HepG2 (cell line): ENCODE data around the gene OTUB2. TPM values are rescaled to one million over a fixed set of nuclear protein-coding genes. Genes with fewer than 3 reads are reported as not detected.

Experiments
- NRL ChIP-seq: sonication (generic); formaldehyde crosslinking; IDR thresholded peaks from 2 replicates; pipeline ENCODE4 v1.5.0; 2020; ENCODE audit warnings: missing genetic modification reagents, mild to moderate bottlenecking, moderate library complexity, borderline replicate concordance
- SMAD1 ChIP-seq: sonication (generic); formaldehyde crosslinking; IDR thresholded peaks from 2 replicates; pipeline ENCODE4 v1.4.0; 2020; ENCODE audit warnings: missing genetic modification reagents, low read depth, mild to moderate bottlenecking, borderline replicate concordance
- SP5 ChIP-seq: IDR thresholded peaks from 2 replicates; pipeline ENCODE4 v1.6.1; 2016; ENCODE audit warnings: low read depth, borderline replicate concordance
- TBX3 ChIP-seq: fragments of 450-650 bp; IDR thresholded peaks from 2 replicates; pipeline ENCODE4 v1.6.1; 2017; ENCODE audit warnings: antibody characterized with exemption, mild to moderate bottlenecking, inconsistent platforms, borderline replicate concordance
- THYN1 ChIP-seq: sonication (generic); formaldehyde crosslinking; IDR thresholded peaks from 2 replicates; pipeline ENCODE4 v1.8.1; 2023; ENCODE audit warnings: low read depth, mild to moderate bottlenecking, moderate library complexity, missing genetic modification reagents, borderline replicate concordance
- ZEB1 ChIP-seq: IDR thresholded peaks from 2 replicates; pipeline ENCODE4 v1.6.1; 2012; ENCODE audit warnings: mild to moderate bottlenecking, low read depth, inconsistent platforms; ENCODE audit not compliant: insufficient replicate concordance
- ZNF3 ChIP-seq: IDR thresholded peaks from 2 replicates; pipeline ENCODE4 v1.7.0; 2017; ENCODE audit warnings: inconsistent platforms
- ZNF557 ChIP-seq: sonication (generic); formaldehyde crosslinking; IDR thresholded peaks from 2 replicates; pipeline ENCODE4 v1.4.0; 2020; ENCODE audit warnings: missing genetic modification reagents
- ZNF766 ChIP-seq: sonication (generic); formaldehyde crosslinking; IDR thresholded peaks from 2 replicates; pipeline ENCODE4 v1.5.0; 2020; ENCODE audit warnings: missing genetic modification reagents, borderline replicate concordance
- polyA plus RNA-seq, 8 experiments: library from polyadenylated mRNA; depleted of rRNA in 3 of 8; stranded (reverse) in 7 of 8; unstranded in 1 of 8; fragments of >200 nt; fragmentation: Illumina TruSeq in 4 of 8; extraction: Trizol in 4 of 8; gene quantifications; 2 replicates each; pipeline versions ENCODE4 v1.2.1 to v1.2.3, GENCODE V29; 2011 to 2016; ENCODE audit warnings: low read depth in 4 of 8, missing spikeins in 1 of 8, mixed read lengths in 1 of 8; ENCODE audit not compliant: insufficient read depth in 1 of 8
- total RNA-seq, 5 experiments: library from RNA; depleted of rRNA; stranded (reverse); fragments of >200 nt; fragmentation: Illumina TruSeq; extraction: Trizol; gene quantifications; 2 replicates each; pipeline ENCODE4 v1.2.3, GENCODE V29; 2016; ENCODE audit warnings: low read depth in 1 of 5
- TF ChIP-seq, protein P1 (sequence below): IDR thresholded peaks from 2 replicates; pipeline ENCODE4 v1.6.1; 2016; ENCODE audit warnings: low read depth, missing genetic modification reagents, missing compliant biosample characterization
- TF ChIP-seq, protein P2 (sequence below): sonication (generic); formaldehyde crosslinking; IDR thresholded peaks from 2 replicates; pipeline ENCODE4 v1.5.0; 2020; ENCODE audit warnings: mild to moderate bottlenecking, missing genetic modification reagents
- TF ChIP-seq, protein P3 (sequence below): sonication (generic); formaldehyde crosslinking; IDR thresholded peaks from 2 replicates; pipeline ENCODE4 v1.5.0; 2020; ENCODE audit warnings: missing genetic modification reagents
- TF ChIP-seq, protein P4 (sequence below): sonication (generic); formaldehyde crosslinking; IDR thresholded peaks from 2 replicates; pipeline ENCODE4 v1.5.0; 2020; ENCODE audit warnings: missing genetic modification reagents

OTUB2 gene
- total and polyA plus RNA-seq, 2 of the 13 experiments (the other 11 are each of a cell fraction or from before 2014, with no cell fraction given), result 2.2 to 2.4 TPM

DNA sequence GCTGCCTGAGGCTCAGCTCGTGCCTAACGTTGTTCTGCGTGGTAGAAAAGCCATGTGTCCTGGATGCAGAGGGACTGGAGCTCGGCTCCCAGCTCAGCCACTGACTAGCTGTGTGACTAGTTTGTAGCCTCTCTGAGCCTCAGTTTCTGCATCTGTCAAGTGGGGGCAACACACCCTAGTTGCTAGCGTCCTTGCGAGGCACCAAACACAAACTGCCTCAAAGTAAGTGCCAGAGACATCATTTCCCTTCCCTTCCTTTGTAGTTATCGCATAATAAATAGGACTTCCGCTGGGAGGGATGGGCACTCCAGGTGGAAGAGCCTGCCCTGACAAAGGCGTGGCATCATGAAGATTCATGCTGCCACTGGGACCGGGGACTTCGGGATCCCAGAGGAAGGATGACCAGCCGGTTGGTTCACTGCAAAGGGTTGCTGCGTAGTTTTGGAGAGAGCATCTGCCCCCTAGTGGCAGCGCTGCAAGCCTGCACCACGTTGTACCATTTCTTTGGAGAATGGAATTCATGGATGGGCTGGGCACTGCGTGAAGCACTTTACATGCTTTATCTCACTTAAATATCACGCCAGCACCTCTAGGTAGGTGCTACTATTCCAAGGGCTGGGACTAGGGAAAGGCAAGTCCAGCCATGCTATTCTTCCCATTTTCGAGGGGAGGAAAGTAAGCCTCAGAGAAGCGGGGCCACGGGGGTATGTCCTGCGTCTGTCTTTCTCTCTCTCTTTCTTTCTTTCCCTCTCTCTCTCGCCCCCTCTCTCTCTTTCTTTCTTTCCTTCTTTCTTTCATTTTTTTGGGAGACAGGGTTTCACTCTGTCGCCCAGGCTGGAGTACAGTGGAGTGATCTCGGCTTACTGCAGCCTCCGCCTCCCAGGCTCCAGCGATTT lies 24.4 kb upstream of the OTUB2 start (continued):
- TF ChIP-seq, protein P1, sequence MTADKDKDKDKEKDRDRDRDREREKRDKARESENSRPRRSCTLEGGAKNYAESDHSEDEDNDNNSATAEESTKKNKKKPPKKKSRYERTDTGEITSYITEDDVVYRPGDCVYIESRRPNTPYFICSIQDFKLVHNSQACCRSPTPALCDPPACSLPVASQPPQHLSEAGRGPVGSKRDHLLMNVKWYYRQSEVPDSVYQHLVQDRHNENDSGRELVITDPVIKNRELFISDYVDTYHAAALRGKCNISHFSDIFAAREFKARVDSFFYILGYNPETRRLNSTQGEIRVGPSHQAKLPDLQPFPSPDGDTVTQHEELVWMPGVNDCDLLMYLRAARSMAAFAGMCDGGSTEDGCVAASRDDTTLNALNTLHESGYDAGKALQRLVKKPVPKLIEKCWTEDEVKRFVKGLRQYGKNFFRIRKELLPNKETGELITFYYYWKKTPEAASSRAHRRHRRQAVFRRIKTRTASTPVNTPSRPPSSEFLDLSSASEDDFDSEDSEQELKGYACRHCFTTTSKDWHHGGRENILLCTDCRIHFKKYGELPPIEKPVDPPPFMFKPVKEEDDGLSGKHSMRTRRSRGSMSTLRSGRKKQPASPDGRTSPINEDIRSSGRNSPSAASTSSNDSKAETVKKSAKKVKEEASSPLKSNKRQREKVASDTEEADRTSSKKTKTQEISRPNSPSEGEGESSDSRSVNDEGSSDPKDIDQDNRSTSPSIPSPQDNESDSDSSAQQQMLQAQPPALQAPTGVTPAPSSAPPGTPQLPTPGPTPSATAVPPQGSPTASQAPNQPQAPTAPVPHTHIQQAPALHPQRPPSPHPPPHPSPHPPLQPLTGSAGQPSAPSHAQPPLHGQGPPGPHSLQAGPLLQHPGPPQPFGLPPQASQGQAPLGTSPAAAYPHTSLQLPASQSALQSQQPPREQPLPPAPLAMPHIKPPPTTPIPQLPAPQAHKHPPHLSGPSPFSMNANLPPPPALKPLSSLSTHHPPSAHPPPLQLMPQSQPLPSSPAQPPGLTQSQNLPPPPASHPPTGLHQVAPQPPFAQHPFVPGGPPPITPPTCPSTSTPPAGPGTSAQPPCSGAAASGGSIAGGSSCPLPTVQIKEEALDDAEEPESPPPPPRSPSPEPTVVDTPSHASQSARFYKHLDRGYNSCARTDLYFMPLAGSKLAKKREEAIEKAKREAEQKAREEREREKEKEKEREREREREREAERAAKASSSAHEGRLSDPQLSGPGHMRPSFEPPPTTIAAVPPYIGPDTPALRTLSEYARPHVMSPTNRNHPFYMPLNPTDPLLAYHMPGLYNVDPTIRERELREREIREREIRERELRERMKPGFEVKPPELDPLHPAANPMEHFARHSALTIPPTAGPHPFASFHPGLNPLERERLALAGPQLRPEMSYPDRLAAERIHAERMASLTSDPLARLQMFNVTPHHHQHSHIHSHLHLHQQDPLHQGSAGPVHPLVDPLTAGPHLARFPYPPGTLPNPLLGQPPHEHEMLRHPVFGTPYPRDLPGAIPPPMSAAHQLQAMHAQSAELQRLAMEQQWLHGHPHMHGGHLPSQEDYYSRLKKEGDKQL (CRISPR knock-in tag), result no peak
- TF ChIP-seq SP5 (CRISPR knock-in tag) (no peak), ZNF766 (CRISPR knock-in tag) (no peak), SMAD1 (CRISPR knock-in tag) (no peak), ZNF3 (CRISPR knock-in tag) (0 out of 2 replicates have a peak, but pooled peaks have one; percentile 33), TBX3 (no peak), ZNF557 (CRISPR knock-in tag) (no peak), THYN1 (no peak), ZEB1 (no peak), NRL (CRISPR knock-in tag) (no peak)
- TF ChIP-seq, protein P2, sequence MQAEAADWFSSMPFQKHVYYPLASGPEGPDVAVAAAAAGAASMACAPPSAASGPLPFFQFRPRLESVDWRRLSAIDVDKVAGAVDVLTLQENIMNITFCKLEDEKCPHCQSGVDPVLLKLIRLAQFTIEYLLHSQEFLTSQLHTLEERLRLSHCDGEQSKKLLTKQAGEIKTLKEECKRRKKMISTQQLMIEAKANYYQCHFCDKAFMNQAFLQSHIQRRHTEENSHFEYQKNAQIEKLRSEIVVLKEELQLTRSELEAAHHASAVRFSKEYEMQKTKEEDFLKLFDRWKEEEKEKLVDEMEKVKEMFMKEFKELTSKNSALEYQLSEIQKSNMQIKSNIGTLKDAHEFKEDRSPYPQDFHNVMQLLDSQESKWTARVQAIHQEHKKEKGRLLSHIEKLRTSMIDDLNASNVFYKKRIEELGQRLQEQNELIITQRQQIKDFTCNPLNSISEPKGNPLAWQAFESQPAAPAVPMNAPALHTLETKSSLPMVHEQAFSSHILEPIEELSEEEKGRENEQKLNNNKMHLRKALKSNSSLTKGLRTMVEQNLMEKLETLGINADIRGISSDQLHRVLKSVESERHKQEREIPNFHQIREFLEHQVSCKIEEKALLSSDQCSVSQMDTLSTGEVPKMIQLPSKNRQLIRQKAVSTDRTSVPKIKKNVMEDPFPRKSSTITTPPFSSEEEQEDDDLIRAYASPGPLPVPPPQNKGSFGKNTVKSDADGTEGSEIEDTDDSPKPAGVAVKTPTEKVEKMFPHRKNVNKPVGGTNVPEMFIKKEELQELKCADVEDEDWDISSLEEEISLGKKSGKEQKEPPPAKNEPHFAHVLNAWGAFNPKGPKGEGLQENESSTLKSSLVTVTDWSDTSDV (CRISPR knock-in tag), result no peak
- TF ChIP-seq, protein P3, sequence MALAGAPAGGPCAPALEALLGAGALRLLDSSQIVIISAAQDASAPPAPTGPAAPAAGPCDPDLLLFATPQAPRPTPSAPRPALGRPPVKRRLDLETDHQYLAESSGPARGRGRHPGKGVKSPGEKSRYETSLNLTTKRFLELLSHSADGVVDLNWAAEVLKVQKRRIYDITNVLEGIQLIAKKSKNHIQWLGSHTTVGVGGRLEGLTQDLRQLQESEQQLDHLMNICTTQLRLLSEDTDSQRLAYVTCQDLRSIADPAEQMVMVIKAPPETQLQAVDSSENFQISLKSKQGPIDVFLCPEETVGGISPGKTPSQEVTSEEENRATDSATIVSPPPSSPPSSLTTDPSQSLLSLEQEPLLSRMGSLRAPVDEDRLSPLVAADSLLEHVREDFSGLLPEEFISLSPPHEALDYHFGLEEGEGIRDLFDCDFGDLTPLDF (CRISPR knock-in tag), result no peak
- TF ChIP-seq, protein P4, sequence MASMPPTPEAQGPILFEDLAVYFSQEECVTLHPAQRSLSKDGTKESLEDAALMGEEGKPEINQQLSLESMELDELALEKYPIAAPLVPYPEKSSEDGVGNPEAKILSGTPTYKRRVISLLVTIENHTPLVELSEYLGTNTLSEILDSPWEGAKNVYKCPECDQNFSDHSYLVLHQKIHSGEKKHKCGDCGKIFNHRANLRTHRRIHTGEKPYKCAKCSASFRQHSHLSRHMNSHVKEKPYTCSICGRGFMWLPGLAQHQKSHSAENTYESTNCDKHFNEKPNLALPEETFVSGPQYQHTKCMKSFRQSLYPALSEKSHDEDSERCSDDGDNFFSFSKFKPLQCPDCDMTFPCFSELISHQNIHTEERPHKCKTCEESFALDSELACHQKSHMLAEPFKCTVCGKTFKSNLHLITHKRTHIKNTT (CRISPR knock-in tag), result no peak
